ACC112 (cell line): ENCODE results near the gene DLGAP4.
A peak's percentile ranks its signal among the peaks of the same experiment; 100 is the strongest.

ENCODE experiments used
- H2AFZ ChIP-seq: fragments of 200-600 bp; sonication (generic); one replicate; pipeline ENCODE4 v1.6.0; 2017; ENCODE audit warnings: antibody characterized with exemption, low read length; ENCODE audit not compliant: unreplicated experiment
- H3K27ac ChIP-seq: fragments of 200-600 bp; sonication (generic); 2 replicates; pipeline ENCODE4 v1.5.1; 2014; ENCODE audit warnings: low read depth, mild to moderate bottlenecking, antibody characterized with exemption, low read length, moderate library complexity
- H3K27me3 ChIP-seq: fragments of 200-600 bp; sonication (generic); 2 replicates; pipeline ENCODE4 v1.6.1; 2014; ENCODE audit warnings: mild to moderate bottlenecking, antibody characterized with exemption, low read length, moderate library complexity, mixed read lengths; ENCODE audit not compliant: insufficient read depth
- H3K36me3 ChIP-seq: fragments of 200-600 bp; sonication (generic); 2 replicates; pipeline ENCODE4 v1.6.1; 2016; ENCODE audit warnings: mild to moderate bottlenecking, antibody characterized with exemption, low read length, moderate library complexity, mixed read lengths; ENCODE audit not compliant: insufficient read depth
- H3K4me1 ChIP-seq: fragments of 200-600 bp; sonication (generic); one replicate; pipeline ENCODE4 v1.6.1; 2016; ENCODE audit warnings: low read length, mixed read lengths; ENCODE audit not compliant: insufficient read depth, unreplicated experiment, control insufficient read depth
- H3K4me3 ChIP-seq: fragments of 200-600 bp; sonication (generic); 2 replicates; pipeline ENCODE4 v1.5.1; 2014; ENCODE audit warnings: mild to moderate bottlenecking, low read depth, low read length
- H3K79me2 ChIP-seq: fragments of 200-600 bp; sonication (generic); one replicate; pipeline ENCODE4 v1.6.0; 2016; ENCODE audit warnings: low read length; ENCODE audit not compliant: control insufficient read depth, unreplicated experiment, insufficient read depth

Gene DLGAP4

DNA sequence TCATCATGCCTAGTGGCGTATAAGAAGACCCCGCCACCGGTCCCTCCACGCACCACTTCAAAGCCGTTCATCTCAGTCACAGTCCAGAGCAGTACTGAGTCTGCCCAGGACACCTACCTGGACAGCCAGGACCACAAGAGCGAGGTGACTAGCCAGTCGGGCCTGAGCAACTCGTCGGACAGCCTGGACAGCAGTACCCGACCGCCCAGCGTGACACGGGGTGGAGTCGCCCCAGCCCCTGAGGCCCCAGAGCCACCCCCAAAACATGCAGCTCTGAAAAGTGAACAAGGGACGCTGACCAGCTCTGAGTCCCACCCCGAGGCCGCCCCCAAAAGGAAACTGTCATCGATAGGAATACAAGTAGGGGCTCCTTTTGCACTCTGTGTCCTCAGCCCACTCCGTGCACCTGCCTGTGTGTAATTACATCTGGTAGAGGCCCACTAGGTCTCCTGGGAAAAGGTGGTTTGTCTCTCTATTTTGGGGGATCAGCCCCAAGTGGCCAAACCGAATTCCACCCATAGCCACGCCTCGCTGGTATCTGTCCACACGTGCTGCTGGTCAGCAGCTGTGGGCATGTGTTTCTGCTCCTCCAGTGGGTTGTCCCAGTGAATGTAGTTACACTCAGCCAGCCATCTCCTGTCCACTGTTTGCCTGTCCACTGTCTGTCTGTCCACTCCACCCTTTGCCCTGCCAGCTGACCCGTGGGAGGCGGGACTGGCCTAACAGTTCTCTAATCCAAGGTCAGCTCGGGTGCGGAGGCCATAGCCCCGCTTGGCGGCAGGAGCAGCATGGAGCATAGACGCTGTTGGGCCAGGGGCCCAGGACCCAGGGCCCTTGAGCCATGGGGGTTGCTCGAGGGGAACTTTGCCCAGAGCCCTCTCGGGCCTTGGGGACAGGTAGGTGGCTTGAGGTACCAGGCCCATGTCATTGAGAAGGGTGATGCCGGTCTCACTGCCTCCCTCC, 190.8 kb downstream of the DLGAP4 start:
- H2AFZ ChIP-seq = no peak overlapping the region
- no peaks in the 10 kb centered on the region for H3K27me3 ChIP-seq
- peaks cover 60% of the 10 kb centered on the region for H3K79me2 ChIP-seq
- H3K27ac ChIP-seq = no peak overlapping the region
- peaks cover 11% of the 10 kb centered on the region for H3K36me3 ChIP-seq
- H3K4me1 ChIP-seq = peaks cover 49% of the 10 kb centered on the region
- H3K4me3 ChIP-seq = no peak overlapping the region

DNA sequence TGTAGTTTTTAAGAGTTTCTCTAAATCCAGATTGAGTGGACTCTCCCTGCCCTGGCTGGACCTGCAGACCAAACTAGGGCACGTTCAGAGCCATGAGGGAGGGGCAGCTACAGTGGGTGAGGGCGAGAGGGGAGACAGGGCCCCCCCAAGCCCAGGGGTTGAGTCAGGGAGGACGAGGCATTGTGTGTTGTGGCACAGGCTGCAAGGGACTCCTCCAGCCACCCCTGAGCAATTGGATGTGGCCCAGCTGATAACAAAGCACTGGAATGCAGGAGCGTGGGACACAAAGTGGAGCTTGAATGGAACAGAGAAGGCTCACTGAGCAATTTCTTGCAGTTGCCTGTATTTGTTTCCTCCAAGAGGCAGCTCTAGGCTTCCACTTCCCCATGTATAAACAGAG, 191.7 kb downstream of the DLGAP4 start:
- H3K36me3 ChIP-seq = peaks cover 11% of the 10 kb centered on the region
- H3K27ac ChIP-seq = peak overlapping the region; percentile 14; the same call in 1 of the 2 replicates

DNA sequence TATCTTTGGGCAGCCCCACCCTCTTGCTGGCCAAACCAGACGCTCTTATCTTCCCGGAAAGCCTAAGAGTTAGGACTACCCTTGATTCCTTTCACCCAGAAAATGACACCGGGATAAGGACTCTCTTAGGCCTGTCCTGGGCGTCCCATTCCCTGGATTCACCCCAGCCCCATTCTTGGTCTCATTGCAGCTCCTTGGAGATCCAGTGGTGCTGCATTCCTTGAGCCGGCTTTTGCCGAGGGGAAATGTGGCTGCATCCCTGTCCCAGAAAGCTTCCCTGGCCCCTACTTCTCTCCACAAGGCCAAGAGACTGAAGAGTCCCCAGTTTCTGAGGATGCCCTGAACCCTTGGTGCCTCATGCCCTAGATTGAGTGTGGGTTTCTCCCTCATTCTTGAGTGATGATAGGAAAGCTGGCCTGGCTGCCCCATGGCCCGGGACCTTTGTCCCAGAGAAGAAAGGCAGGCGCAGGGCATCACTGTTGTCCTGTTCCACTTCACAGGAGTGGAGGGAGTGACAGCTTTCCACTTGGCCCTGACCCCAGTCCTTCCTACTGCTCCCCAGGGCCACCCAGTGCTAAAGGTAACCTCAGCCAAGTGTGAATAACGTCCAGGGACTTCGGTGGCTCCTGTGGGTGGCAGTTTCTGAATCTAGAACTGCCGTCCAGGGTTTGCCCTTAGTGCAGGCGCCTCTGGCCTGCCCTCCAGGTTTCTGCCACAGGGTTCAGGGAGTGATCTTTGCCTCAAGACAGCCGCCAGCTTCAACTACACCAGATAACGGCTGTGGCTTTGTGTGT, 192.4 kb downstream of the DLGAP4 start:
- H3K79me2 ChIP-seq = peaks cover 45% of the 10 kb centered on the region
- no peak overlapping the region for H3K4me3 ChIP-seq
- peak overlapping the region; percentile 14 for H3K27ac ChIP-seq
- no peak overlapping the region for H2AFZ ChIP-seq
- no peaks in the 10 kb centered on the region for H3K27me3 ChIP-seq
- peaks cover 11% of the 10 kb centered on the region for H3K36me3 ChIP-seq
- peaks cover 34% of the 10 kb centered on the region for H3K4me1 ChIP-seq

More for the DNA sequence above, 191.7 kb downstream of the DLGAP4 start:
- Histone ChIP-seq H3K27me3 (no peaks in the 10 kb centered on the region), H3K79me2 (peaks cover 51% of the 10 kb centered on the region), H3K4me1 (peaks cover 41% of the 10 kb centered on the region), H3K4me3 (no peak overlapping the region), H2AFZ (no peak overlapping the region)

DNA sequence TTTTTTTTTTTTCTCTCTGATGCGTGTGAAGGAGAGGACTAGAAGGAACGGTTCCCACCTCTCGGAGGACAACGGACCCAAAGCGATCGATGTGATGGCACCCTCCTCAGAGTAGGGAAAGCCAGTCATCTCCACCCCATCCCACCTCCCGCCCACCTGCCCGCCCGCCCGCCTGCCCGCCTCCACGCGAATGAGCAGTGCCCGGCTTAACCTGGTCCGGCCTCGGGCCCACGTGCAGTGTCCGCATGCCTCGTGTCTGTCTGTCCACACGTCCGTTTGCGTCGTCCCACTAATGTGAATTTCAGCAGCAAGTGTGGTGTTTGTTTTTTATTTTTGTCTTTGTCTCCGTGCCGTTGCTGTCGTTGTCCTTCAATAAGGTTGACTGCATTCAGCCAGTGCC, 193.1 kb downstream of the DLGAP4 start:
- Histone ChIP-seq H3K4me1 (peaks cover 29% of the 10 kb centered on the region), H3K79me2 (peaks cover 43% of the 10 kb centered on the region), H3K27me3 (no peaks in the 10 kb centered on the region), H3K4me3 (no peak overlapping the region), H2AFZ (no peak overlapping the region), H3K27ac (peak overlapping the region; percentile 53), H3K36me3 (peaks cover 14% of the 10 kb centered on the region)

DNA sequence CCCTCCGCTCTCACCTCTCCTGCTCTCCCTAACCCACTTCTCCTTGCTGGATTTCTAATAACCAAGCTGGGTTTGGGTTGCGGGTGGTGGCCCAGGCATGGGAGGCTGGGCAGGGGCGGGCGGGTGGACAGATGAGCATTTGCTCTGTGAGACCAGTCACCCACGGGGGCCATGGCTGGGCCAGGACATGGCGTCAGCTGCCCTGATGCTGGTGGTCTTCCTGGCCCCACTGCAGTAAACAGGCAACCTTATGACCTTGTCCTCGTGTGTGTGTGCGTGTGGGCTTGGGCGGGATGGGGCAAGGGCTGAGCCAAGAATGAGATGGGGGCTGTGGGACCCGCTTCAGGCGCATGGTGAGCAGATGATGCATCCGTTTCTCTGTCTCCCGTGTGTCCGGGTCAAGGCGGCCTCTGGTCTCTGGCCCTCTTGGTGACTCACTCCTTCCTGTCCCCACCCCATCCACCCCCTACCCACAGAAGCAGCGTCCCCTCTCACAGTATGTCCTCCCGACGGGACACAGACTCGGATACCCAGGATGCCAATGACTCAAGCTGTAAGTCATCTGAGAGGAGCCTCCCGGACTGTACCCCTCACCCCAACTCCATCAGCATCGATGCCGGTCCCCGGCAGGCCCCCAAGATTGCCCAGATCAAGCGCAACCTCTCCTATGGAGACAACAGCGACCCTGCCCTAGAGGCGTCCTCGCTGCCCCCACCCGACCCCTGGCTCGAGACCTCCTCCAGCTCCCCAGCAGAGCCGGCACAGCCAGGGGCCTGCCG, 193.8 kb downstream of the DLGAP4 start:
- Histone ChIP-seq H2AFZ (no peak overlapping the region), H3K4me3 (no peak overlapping the region), H3K27me3 (no peaks in the 10 kb centered on the region), H3K4me1 (peaks cover 29% of the 10 kb centered on the region), H3K36me3 (peaks cover 18% of the 10 kb centered on the region), H3K27ac (peak overlapping the region; percentile 53), H3K79me2 (peaks cover 41% of the 10 kb centered on the region)

DNA sequence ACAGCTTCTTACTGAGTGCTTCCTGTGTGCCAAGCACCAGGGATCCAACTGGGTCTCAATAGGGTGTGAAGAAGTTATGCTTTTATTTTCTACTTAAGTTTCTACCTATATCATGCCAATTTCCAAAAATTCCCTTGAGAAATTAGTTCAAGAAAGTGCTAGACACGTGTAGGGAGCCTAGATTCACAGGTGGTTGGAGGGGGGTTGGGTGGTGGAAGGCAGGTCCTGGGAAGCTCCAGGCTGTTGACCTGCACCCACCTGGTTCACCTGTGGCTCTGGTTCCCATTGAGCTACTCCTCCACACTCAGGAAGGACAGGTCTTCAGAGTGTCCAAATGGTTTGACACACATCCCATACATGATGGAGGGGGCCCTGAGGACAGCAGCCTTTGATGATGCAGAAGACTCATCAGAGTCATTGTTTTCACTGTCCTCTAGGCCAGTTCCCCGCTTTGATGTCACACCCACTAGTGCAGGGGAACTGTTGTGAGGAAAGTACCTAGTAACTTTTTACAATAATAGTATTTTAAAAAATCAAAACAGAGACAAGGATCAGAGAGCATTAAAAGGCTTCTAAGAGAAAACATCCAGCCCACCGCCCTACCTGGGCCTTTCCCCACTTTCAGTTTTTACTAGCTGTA, 195.3 kb downstream of the DLGAP4 start:
- no peaks in the 10 kb centered on the region for H3K27me3 ChIP-seq
- no peak overlapping the region; the same call in 1 of the 2 replicates for H3K27ac ChIP-seq
- H3K4me3 ChIP-seq = no peak overlapping the region
- peaks cover 26% of the 10 kb centered on the region for H3K79me2 ChIP-seq
- peaks cover 29% of the 10 kb centered on the region for H3K4me1 ChIP-seq
- H3K36me3 ChIP-seq = peaks cover 18% of the 10 kb centered on the region
- H2AFZ ChIP-seq = no peak overlapping the region

DNA sequence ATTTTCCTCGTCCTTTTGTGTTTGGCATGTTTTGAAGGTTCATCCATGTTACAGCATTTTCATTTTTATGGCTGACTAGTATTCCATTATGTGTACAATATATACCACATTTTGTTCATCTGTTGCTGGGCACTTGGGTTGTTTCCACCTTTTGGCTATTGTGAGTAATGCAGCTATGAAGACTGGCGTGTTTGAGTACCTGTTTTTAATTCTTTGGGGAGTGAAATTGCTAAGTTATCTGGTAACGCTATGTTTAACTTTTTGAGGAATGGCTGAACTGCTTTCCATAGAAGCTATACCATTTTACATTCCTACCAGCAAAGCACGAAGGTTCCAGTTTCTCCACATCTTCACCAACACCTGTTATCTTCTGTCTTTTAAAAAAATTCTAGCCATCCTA, 198.2 kb downstream of the DLGAP4 start:
- Histone ChIP-seq H3K27ac (no peak overlapping the region), H2AFZ (no peak overlapping the region), H3K79me2 (peaks cover 9% of the 10 kb centered on the region), H3K4me1 (peaks cover 12% of the 10 kb centered on the region), H3K4me3 (no peak overlapping the region), H3K27me3 (no peaks in the 10 kb centered on the region), H3K36me3 (peaks cover 13% of the 10 kb centered on the region)

DNA sequence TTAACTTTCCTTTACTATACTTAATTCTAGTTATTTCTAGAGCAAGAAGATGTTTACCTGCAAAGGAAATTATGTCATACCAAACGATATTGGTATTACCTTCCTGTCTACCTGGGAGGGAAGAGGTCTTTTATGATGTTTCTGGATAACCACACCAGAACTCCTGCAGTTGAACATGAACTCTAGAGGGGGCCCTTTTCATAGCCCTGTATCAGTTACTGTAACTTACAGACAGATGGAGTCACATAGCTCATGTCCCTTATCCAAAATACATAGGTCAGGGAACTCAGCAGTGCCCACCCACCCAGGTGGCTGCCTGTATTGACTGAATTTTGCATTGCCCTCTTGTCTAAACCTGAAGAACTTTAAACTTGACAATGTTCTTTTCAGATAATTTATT, 200.1 kb downstream of the DLGAP4 start:
- Histone ChIP-seq H3K4me3 (no peak overlapping the region), H3K4me1 (no peaks in the 10 kb centered on the region), H3K27ac (no peak overlapping the region), H3K27me3 (no peaks in the 10 kb centered on the region), H3K36me3 (peaks cover 7% of the 10 kb centered on the region), H2AFZ (no peak overlapping the region), H3K79me2 (peaks cover 4% of the 10 kb centered on the region)

DNA sequence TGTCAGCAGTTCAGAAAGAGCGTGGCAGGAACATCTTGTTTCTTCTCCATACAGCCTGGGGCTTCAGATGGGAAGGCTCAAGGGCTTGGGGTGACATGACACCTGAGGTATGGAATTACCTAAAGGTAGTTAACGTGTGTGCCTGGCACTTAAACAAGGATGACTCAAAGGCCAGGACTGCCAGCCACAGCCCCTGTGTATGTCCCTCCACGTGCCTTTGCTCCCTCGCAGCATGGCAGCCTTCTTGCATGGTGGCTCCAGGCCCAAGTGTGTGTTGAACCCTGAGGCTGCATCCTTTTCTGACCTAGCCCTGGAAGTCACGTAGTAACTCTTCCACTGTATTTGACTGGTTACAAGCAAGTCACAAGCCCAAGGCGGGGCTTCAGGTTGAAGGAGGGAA, 201.6 kb downstream of the DLGAP4 start:
- Histone ChIP-seq H3K36me3 (peaks cover 11% of the 10 kb centered on the region), H3K4me3 (no peak overlapping the region), H2AFZ (no peak overlapping the region), H3K4me1 (no peaks in the 10 kb centered on the region), H3K27me3 (no peaks in the 10 kb centered on the region), H3K79me2 (peaks cover 7% of the 10 kb centered on the region), H3K27ac (no peak overlapping the region)
